Activated T-helper 2 cell treated with anti-CD3 and anti-CD28 coated beads, Interferon-gamma antibody, Interleukin-2, Interleukin-4, amounts not matched to agents 10 μg/mL and 5 μg/mL and 100 μg/mL, durations not matched to agents 14 hours and 24 hours and 36 hours (primary cell): Measurements from ENCODE around the gene PUS3. TPM values are rescaled to one million over a fixed set of nuclear protein-coding genes. Genes with fewer than 3 reads are reported as not detected.
"Not testable (repeated sequence)": the region's sequence is repeated elsewhere in the genome, so short reads cannot be mapped to it uniquely, and the experiment has no call there.

ENCODE experiments used
- DNase-seq: peaks from one replicate; pipeline ENCODE4 v3.0.0; 2021; ENCODE audit warnings: low spot score
- H3K27ac Mint-ChIP-seq: one replicate; pipeline ENCODE4 v1.8.0; 2021; ENCODE audit warnings: mixed read lengths
- H3K27me3 Mint-ChIP-seq: one replicate; pipeline ENCODE4 v1.8.0; 2021; ENCODE audit warnings: low read depth, mixed read lengths
- H3K36me3 Mint-ChIP-seq: one replicate; pipeline ENCODE4 v1.8.0; 2021; ENCODE audit warnings: low read depth, mixed read lengths
- H3K4me1 Mint-ChIP-seq: one replicate; pipeline ENCODE4 v1.8.0; 2021; ENCODE audit warnings: low read depth, mixed read lengths
- H3K4me3 Mint-ChIP-seq: one replicate; pipeline ENCODE4 v1.8.0; 2021; ENCODE audit warnings: low read depth, mild to moderate bottlenecking, moderate library complexity, mixed read lengths
- H3K9me3 Mint-ChIP-seq: one replicate; pipeline ENCODE4 v1.8.0; 2021; ENCODE audit warnings: mixed read lengths
- intact Hi-C: fragments of 100-400 bp; cut with micrococcal nuclease; formaldehyde crosslinking; loops from one replicate; pipeline ENCODE4 v1.15.1; 2023
- total RNA-seq: library from RNA; stranded (reverse); gene quantifications from 2 replicates; pipeline ENCODE4 v1.2.3, GENCODE V29; 2022

PUS3 gene
- total RNA-seq, 1 donor from 2014 or later, result 16.0 TPM

- H3K27me3 Mint-ChIP-seq, result peaks cover 15% of the 10 kb centered on the region
- H3K36me3 Mint-ChIP-seq, result no peaks in the 10 kb centered on the region
- H3K4me1 Mint-ChIP-seq, result no peaks in the 10 kb centered on the region
- H3K9me3 Mint-ChIP-seq, result no peaks in the 10 kb centered on the region
- no peak overlapping the region for H3K4me3 Mint-ChIP-seq
- no peak for DNase-seq
- intact Hi-C loops, result no loop called here
- no peak overlapping the region for H3K27ac Mint-ChIP-seq
These were observed 19.1 kb upstream of the PUS3 start for GRCh38 chr11:125922156-125922555.

DNA sequence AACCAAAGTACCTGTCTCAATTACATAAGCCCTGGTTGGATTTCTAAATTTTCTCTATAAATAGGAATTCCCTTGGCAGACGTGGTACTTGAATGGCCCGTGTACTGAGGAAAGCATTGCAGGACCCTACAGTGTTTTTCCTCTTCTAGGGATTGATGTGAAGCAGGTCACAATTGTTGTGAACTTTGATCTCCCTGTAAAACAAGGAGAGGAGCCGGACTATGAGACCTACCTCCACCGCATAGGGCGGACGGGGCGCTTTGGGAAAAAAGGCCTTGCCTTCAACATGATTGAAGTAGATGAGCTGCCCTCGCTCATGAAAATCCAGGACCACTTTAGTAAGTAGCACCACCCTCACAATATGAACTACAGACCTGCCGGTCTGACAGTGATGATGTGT, 18.0 kb upstream of the PUS3 start:
- peaks cover 20% of the 10 kb centered on the region for H3K27me3 Mint-ChIP-seq
- no peaks in the 10 kb centered on the region for H3K36me3 Mint-ChIP-seq
- H3K9me3 Mint-ChIP-seq, result no peaks in the 10 kb centered on the region
- no peak overlapping the region for H3K4me3 Mint-ChIP-seq
- intact Hi-C loops, result no loop called here
- H3K27ac Mint-ChIP-seq, result no peak overlapping the region
- H3K4me1 Mint-ChIP-seq, result no peaks in the 10 kb centered on the region
- no peak for DNase-seq

GRCh38 chr11:125918140-125918840, 15.3 kb upstream of the PUS3 start:
- no peaks in the 10 kb centered on the region for H3K36me3 Mint-ChIP-seq
- no peaks in the 10 kb centered on the region for H3K9me3 Mint-ChIP-seq
- H3K27me3 Mint-ChIP-seq, result peaks cover 22% of the 10 kb centered on the region
- intact Hi-C loops, result no loop called here
- H3K4me1 Mint-ChIP-seq, result no peaks in the 10 kb centered on the region
- H3K4me3 Mint-ChIP-seq, result no peak overlapping the region
- no peak for DNase-seq
- H3K27ac Mint-ChIP-seq, result no peak overlapping the region

DNA sequence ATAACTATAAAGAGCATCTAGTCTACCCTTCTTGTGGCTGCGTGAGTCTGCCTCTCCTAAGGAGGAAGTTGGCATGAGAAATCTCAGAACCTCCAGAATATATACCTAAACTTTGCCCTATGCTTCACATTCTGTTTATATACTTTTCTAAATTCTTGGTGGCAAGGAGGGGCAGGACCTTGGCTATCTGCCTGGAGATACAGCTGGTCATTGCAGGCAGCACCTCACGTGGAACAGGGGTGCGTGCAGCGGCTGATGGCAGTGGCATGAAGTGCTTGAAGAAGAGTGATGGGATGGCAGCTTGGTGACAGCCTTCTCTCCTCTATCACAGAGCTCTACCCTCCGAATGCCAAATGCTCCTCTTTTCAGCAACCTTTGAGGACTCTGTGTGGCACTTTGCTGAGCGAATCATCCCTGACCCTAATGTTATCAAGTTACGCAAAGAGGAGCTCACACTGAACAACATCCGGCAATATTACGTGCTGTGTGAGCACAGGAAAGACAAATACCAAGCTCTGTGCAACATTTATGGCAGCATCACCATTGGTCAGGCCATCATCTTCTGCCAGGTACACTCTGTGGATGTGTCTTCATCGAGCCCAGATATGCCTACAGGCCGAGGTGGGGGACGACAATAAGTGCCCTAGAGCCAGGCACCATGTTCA, 13.8 kb upstream of the PUS3 start:
- Mint-ChIP-seq H3K36me3 (no peaks in the 10 kb centered on the region), H3K9me3 (no peaks in the 10 kb centered on the region), H3K4me3 (no peak overlapping the region), H3K4me1 (no peaks in the 10 kb centered on the region), H3K27ac (no peak overlapping the region), H3K27me3 (peaks cover 28% of the 10 kb centered on the region)
- no peak for DNase-seq
- intact Hi-C loops, result no loop called here

DNA sequence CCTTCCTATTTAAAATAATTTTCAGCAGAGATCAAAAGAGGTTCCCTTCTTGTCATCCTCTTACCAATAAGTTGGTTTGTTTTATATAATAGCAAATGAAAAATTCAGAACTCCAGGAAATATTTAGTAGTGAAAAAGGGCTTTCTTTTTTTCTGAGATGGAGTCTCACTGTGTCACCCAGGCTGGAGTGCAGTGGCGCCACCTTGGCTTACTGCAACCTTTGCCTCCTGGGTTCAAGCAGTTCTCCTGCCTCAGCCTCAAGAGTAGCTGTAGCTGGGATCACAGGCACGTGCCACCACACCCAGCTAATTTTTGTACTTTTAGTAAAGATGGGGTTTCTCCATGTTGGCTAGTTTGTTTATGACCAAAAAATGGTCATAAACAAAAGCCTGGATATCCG, 11.6 kb upstream of the PUS3 start:
- H3K36me3 Mint-ChIP-seq, H3K27ac Mint-ChIP-seq, H3K4me3 Mint-ChIP-seq, intact Hi-C loops, DNase-seq, H3K4me1 Mint-ChIP-seq, H3K9me3 Mint-ChIP-seq: not testable (repeated sequence)
- peaks cover 36% of the 10 kb centered on the region for H3K27me3 Mint-ChIP-seq

GRCh38 chr11:125910226-125910849, 7.3 kb upstream of the PUS3 start:
- intact Hi-C loops, result no loop called here
- H3K27me3 Mint-ChIP-seq, result peaks cover 37% of the 10 kb centered on the region

DNA sequence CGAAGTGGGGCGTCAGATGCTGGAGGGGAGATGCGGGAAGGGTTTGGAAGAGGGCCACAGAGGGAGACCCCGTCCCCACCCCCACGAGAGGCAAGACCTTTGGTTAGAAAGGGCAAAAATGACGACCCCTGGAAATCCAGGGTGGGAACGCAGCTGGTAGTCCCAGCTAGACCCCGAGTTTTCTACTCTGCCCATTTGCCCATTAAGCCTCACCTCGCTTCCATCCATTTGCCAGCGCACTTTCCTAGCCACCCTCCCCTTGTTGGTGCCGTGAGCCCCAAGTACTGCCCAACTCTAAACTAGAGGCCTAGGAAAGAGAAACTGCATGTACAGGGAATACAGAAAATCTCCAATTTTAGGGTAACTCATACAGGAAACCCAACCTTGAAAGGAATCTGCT, 1.7 kb upstream of the PUS3 start:
- Mint-ChIP-seq H3K9me3 (no peaks in the 10 kb centered on the region), H3K27me3 (peaks cover 35% of the 10 kb centered on the region)
- intact Hi-C loops, result loop anchor here (5.0 kb wide), 1 partner anchor 363 kb away; the partner anchor contains the start of genes FOXRED1 and SRPRA

More at GRCh38 chr11:125910226-125910849, 7.3 kb upstream of the PUS3 start:
- no peak for DNase-seq
- no peaks in the 10 kb centered on the region for H3K9me3 Mint-ChIP-seq
- no peak overlapping the region for H3K4me3 Mint-ChIP-seq
- no peaks in the 10 kb centered on the region for H3K36me3 Mint-ChIP-seq
- H3K4me1 Mint-ChIP-seq, result peaks cover 2% of the 10 kb centered on the region
- H3K27ac Mint-ChIP-seq, result no peak overlapping the region

GRCh38 chr11:125903711-125904659, 979 bp upstream of the PUS3 start, which contains the start of gene DDX25:
Gene DDX25 (plus strand): TSS chr11:125904508. CDS start chr11:125904518, 10 bp downstream.
- Mint-ChIP-seq H3K36me3 (peaks cover 32% of the 10 kb centered on the region), H3K27me3 (peaks cover 35% of the 10 kb centered on the region), H3K4me3 (peak within 1 kb of the TSS; percentile 94), H3K9me3 (no peaks in the 10 kb centered on the region), H3K4me1 (peaks cover 29% of the 10 kb centered on the region), H3K27ac (no peak within 1 kb of the TSS)
- intact Hi-C loops, result loop anchor here (1.0 to 5.0 kb wide), 5 partner anchors 10 to 363 kb away; partner anchors contain the start of genes FAM118B, FOXRED1, HYLS1 and RPUSD4
- DNase-seq, result no peak

More for the DNA sequence above, 1.7 kb upstream of the PUS3 start:
- no peak overlapping the region for H3K27ac Mint-ChIP-seq
- no peak for DNase-seq
- peaks cover 25% of the 10 kb centered on the region for H3K36me3 Mint-ChIP-seq
- H3K4me3 Mint-ChIP-seq, result peak overlapping the region; percentile 75
- peaks cover 26% of the 10 kb centered on the region for H3K4me1 Mint-ChIP-seq

DNA sequence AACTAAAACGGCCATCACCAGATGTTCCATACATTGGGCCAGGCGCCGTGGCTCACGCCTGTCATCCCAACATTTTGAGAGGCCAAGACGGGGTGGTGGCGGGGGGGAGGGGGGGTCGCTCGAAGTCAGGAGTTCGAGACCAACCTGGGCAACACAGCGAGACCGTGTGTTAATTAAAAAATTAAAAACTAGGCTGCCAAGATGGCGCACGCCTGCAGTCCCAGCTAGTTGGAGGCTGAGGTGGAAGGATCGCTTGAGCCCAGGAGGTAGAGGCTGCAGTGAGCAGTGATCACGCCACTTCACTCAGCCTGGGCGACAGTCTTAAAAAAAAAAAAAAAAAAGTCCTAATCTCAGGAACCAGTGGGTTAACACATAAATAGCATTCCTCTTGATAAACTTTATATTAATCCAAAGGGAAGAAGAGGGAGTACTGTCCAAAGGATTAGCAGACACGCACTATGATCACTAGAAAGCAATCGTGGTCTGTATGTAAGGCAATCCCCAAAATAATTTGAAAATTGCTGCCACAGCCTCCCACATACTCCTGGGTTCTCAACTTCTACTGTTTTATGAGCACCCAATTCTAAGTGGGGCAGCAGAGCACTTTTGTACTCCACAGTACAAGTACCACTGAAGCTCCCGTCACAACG, 604 bp downstream of the PUS3 start:
- Mint-ChIP-seq H3K9me3 (no peaks in the 10 kb centered on the region), H3K4me1 (peaks cover 34% of the 10 kb centered on the region), H3K36me3 (peaks cover 40% of the 10 kb centered on the region), H3K4me3 (peak overlapping the region; percentile 94), H3K27me3 (peaks cover 25% of the 10 kb centered on the region), H3K27ac (peak overlapping the region; percentile 92)
- intact Hi-C loops, result loop anchor here (5.0 kb wide), 1 partner anchor 365 kb away; the partner anchor contains the start of genes FOXRED1 and SRPRA
- DNase-seq, result no peak

DNA sequence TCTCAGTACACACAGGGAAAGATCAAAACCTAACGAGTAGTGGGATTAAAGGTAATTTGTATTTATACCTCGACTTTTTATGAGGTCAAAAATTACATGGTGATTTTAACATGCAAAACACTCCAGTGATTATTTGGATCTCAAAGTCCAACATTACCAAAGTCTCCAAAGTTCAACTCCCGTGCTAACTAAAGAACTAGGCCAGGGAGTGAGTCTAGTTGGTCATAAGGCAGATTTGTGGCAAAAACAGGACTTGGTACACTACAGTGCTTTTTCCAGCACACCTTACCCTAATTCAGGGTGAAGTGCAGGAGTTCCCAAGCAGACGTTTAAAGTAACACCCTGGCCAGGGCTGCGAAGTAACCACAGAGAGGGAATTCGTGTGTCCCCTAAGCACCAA, 1.1 kb downstream of the PUS3 start:
- no peak for DNase-seq
- Mint-ChIP-seq H3K9me3 (no peaks in the 10 kb centered on the region), H3K27me3 (peaks cover 23% of the 10 kb centered on the region), H3K4me3 (peak overlapping the region; percentile 94), H3K4me1 (peaks cover 37% of the 10 kb centered on the region), H3K27ac (peak overlapping the region; percentile 33), H3K36me3 (peaks cover 45% of the 10 kb centered on the region)
- intact Hi-C loops, result loop anchor here (5.0 kb wide), 1 partner anchor 365 kb away; the partner anchor contains the start of genes FOXRED1 and SRPRA

- DNase-seq, result no peak
- Mint-ChIP-seq H3K4me3 (no peak overlapping the region), H3K9me3 (no peaks in the 10 kb centered on the region), H3K36me3 (peaks cover 78% of the 10 kb centered on the region), H3K27me3 (no peaks in the 10 kb centered on the region), H3K4me1 (peaks cover 49% of the 10 kb centered on the region), H3K27ac (peak overlapping the region; percentile 15)
- intact Hi-C loops, result no loop called here
These were observed 10.0 kb downstream of the PUS3 start for GRCh38 chr11:125892994-125893393.
